ENCODE measurements around the gene ATG101. TPM values are rescaled to one million over a fixed set of nuclear protein-coding genes. Genes with fewer than 3 reads are reported as not detected.

ATG101 gene
- total and polyA plus RNA-seq, 2 donors = 20.4 to 46.4 TPM

- H3K36me3 ChIP-seq (ENCODE audit: insufficient read depth) = no peaks in the 10 kb centered on the region
- H3K4me3 ChIP-seq (ENCODE audit: low read depth, low read length) = no peak overlapping the region
- no peak for DNase-seq (ENCODE audit: extremely low spot score)
- no peaks in the 10 kb centered on the region for H3K4me1 ChIP-seq (ENCODE audit: insufficient read depth)
- 90% methylated on average over 14 of the region's 14 CpGs for WGBS
- H3K27ac ChIP-seq (ENCODE audit: low read depth) = no peak overlapping the region
These were observed 11.9 kb upstream of the ATG101 start for GRCh38 chr12:52057638-52058576.

- WGBS = 67% methylated on average over 25 of the region's 25 CpGs
- Histone ChIP-seq H3K27ac (ENCODE audit: low read depth) (no peak overlapping the region), H3K36me3 (ENCODE audit: insufficient read depth) (no peaks in the 10 kb centered on the region), H3K4me3 (ENCODE audit: low read depth, low read length) (no peak overlapping the region), H3K4me1 (ENCODE audit: insufficient read depth) (no peaks in the 10 kb centered on the region)
- DNase-seq (ENCODE audit: extremely low spot score) = no peak
These were observed 11.0 kb upstream of the ATG101 start for GRCh38 chr12:52058631-52059361.

GRCh38 chr12:52059582-52060497 lies 9.9 kb upstream of the ATG101 start:
- no peaks in the 10 kb centered on the region for H3K4me1 ChIP-seq (ENCODE audit: insufficient read depth)
- no peaks in the 10 kb centered on the region for H3K36me3 ChIP-seq (ENCODE audit: insufficient read depth)
- H3K4me3 ChIP-seq (ENCODE audit: low read depth, low read length) = no peak overlapping the region
- no peak overlapping the region for H3K27ac ChIP-seq (ENCODE audit: low read depth)
- WGBS = 71% methylated on average over 12 of the region's 12 CpGs
- no peak for DNase-seq (ENCODE audit: extremely low spot score)

GRCh38 chr12:52060498-52061177 lies 9.1 kb upstream of the ATG101 start:
- DNase-seq (ENCODE audit: extremely low spot score) = no peak
- Histone ChIP-seq H3K4me3 (ENCODE audit: low read depth, low read length) (no peak overlapping the region), H3K36me3 (ENCODE audit: insufficient read depth) (no peaks in the 10 kb centered on the region), H3K27ac (ENCODE audit: low read depth) (no peak overlapping the region), H3K4me1 (ENCODE audit: insufficient read depth) (no peaks in the 10 kb centered on the region)
- WGBS = 81% methylated on average over 14 of the region's 14 CpGs

- Histone ChIP-seq H3K36me3 (ENCODE audit: insufficient read depth) (no peaks in the 10 kb centered on the region), H3K4me3 (ENCODE audit: low read depth, low read length) (no peak overlapping the region), H3K27ac (ENCODE audit: low read depth) (no peak overlapping the region), H3K4me1 (ENCODE audit: insufficient read depth) (no peaks in the 10 kb centered on the region)
- 72% methylated on average over 12 of the region's 12 CpGs for WGBS
- no peak for DNase-seq (ENCODE audit: extremely low spot score)
These were observed 8.2 kb upstream of the ATG101 start for GRCh38 chr12:52061470-52062166.

- 72% methylated on average over 6 of the region's 6 CpGs for WGBS
- no peaks in the 10 kb centered on the region for H3K4me1 ChIP-seq (ENCODE audit: insufficient read depth)
- no peak for DNase-seq (ENCODE audit: extremely low spot score)
- peak overlapping the region; percentile 27 for H3K27ac ChIP-seq (ENCODE audit: low read depth)
- no peak overlapping the region for H3K4me3 ChIP-seq (ENCODE audit: low read depth, low read length)
- H3K36me3 ChIP-seq (ENCODE audit: insufficient read depth) = no peaks in the 10 kb centered on the region
These were observed 7.4 kb upstream of the ATG101 start for GRCh38 chr12:52062167-52063081.

- 53% methylated on average over 20 of the region's 20 CpGs for WGBS
- H3K4me1 ChIP-seq (ENCODE audit: insufficient read depth) = no peaks in the 10 kb centered on the region
- DNase-seq (ENCODE audit: extremely low spot score) = no peak
- no peaks in the 10 kb centered on the region for H3K36me3 ChIP-seq (ENCODE audit: insufficient read depth)
- H3K27ac ChIP-seq (ENCODE audit: low read depth) = peak overlapping the region; percentile 35
- no peak overlapping the region for H3K4me3 ChIP-seq (ENCODE audit: low read depth, low read length)
These were observed 6.5 kb upstream of the ATG101 start for GRCh38 chr12:52063082-52063924.

GRCh38 chr12:52063981-52064649 lies 5.7 kb upstream of the ATG101 start:
- no peaks in the 10 kb centered on the region for H3K36me3 ChIP-seq (ENCODE audit: insufficient read depth)
- no peak overlapping the region for H3K27ac ChIP-seq (ENCODE audit: low read depth)
- DNase-seq (ENCODE audit: extremely low spot score) = no peak
- H3K4me3 ChIP-seq (ENCODE audit: low read depth, low read length) = no peak overlapping the region
- no peaks in the 10 kb centered on the region for H3K4me1 ChIP-seq (ENCODE audit: insufficient read depth)
- 65% methylated on average over 12 of the region's 12 CpGs for WGBS

GRCh38 chr12:52066346-52067080 lies 3.3 kb upstream of the ATG101 start:
- WGBS = 67% methylated on average over 8 of the region's 8 CpGs
- no peaks in the 10 kb centered on the region for H3K36me3 ChIP-seq (ENCODE audit: insufficient read depth)
- no peak for DNase-seq (ENCODE audit: extremely low spot score)
- H3K4me1 ChIP-seq (ENCODE audit: insufficient read depth) = peaks cover 3% of the 10 kb centered on the region
- H3K27ac ChIP-seq (ENCODE audit: low read depth) = no peak overlapping the region
- no peak overlapping the region for H3K4me3 ChIP-seq (ENCODE audit: low read depth, low read length)

- no peak overlapping the region for H3K27ac ChIP-seq (ENCODE audit: low read depth)
- no peaks in the 10 kb centered on the region for H3K36me3 ChIP-seq (ENCODE audit: insufficient read depth)
- WGBS = 61% methylated on average over 3 of the region's 3 CpGs
- no peak overlapping the region for H3K4me3 ChIP-seq (ENCODE audit: low read depth, low read length)
- peaks cover 3% of the 10 kb centered on the region for H3K4me1 ChIP-seq (ENCODE audit: insufficient read depth)
- no peak for DNase-seq (ENCODE audit: extremely low spot score)
These were observed 2.8 kb upstream of the ATG101 start for GRCh38 chr12:52067081-52067374.
